HEK293T (cell line): ENCODE data around the gene BACH1.

Experiments used
- ARNT ChIP-seq: fragments of 450-650 bp; IDR thresholded peaks from 2 replicates; pipeline ENCODE4 v1.6.1; 2017; ENCODE audit warnings: mild to moderate bottlenecking
- BHLHE40 ChIP-seq: fragments of 450-650 bp; IDR thresholded peaks from 2 replicates; pipeline ENCODE4 v1.6.1; 2016; ENCODE audit warnings: mild to moderate bottlenecking, moderate library complexity, borderline replicate concordance
- ELF4 ChIP-seq: fragments of 450-650 bp; IDR thresholded peaks from 2 replicates; pipeline ENCODE4 v1.6.1; 2017; ENCODE audit warnings: antibody characterized with exemption
- FOXA1 ChIP-seq: fragments of 450-650 bp; IDR thresholded peaks from 2 replicates; pipeline ENCODE4 v1.6.1; 2016; ENCODE audit warnings: mild to moderate bottlenecking
- FOXM1 ChIP-seq: fragments of 450-650 bp; IDR thresholded peaks from 2 replicates; pipeline ENCODE4 v1.6.1; 2017; ENCODE audit warnings: mild to moderate bottlenecking, borderline replicate concordance
- L3MBTL2 ChIP-seq: fragments of 450-650 bp; conservative IDR thresholded peaks from 2 replicates; pipeline ENCODE4 v1.6.1; 2016; ENCODE audit warnings: mild to moderate bottlenecking
- SP1 ChIP-seq: fragments of 450-650 bp; IDR thresholded peaks from 2 replicates; pipeline ENCODE4 v1.6.1; 2017
- SUZ12 ChIP-seq: fragments of 450-650 bp; IDR thresholded peaks from 2 replicates; pipeline ENCODE4 v1.6.1; 2016; ENCODE audit warnings: mild to moderate bottlenecking
- ZNF384 ChIP-seq: fragments of 450-650 bp; IDR thresholded peaks from 2 replicates; pipeline ENCODE4 v1.6.1; 2016
- TF ChIP-seq, protein P1 (sequence below): fragments of 450-650 bp; IDR thresholded peaks from 2 replicates; pipeline ENCODE4 v1.6.1; 2016

- TF ChIP-seq BHLHE40 (no peak), SUZ12 (no peak), SP1 (no peak), ARNT (no peak), L3MBTL2 (no peak), FOXA1 (no peak), ELF4 (no peak), FOXM1 (no peak), ZNF384 (no peak)
- TF ChIP-seq, protein P1, sequence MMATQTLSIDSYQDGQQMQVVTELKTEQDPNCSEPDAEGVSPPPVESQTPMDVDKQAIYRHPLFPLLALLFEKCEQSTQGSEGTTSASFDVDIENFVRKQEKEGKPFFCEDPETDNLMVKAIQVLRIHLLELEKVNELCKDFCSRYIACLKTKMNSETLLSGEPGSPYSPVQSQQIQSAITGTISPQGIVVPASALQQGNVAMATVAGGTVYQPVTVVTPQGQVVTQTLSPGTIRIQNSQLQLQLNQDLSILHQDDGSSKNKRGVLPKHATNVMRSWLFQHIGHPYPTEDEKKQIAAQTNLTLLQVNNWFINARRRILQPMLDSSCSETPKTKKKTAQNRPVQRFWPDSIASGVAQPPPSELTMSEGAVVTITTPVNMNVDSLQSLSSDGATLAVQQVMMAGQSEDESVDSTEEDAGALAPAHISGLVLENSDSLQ = no peak
These were observed 72.7 kb downstream of the BACH1 start for GRCh38 chr21:29371464-29371863.
